NT2/D1 (cell line): ENCODE data around the gene PCP4L1.

ENCODE experiments used
- SUZ12 ChIP-seq: IDR thresholded peaks from 2 replicates; pipeline ENCODE4 v1.6.1; 2011; ENCODE audit not compliant: insufficient read length, insufficient read depth; ENCODE audit errors: extremely low read depth
- YY1 ChIP-seq: IDR thresholded peaks from 2 replicates; pipeline ENCODE4 v1.6.1; 2011; ENCODE audit not compliant: insufficient read length, insufficient read depth

- TF ChIP-seq YY1 (no peak), SUZ12 (no peak)
Measured at GRCh38 chr1:161307230-161307768, 48.8 kb downstream of the PCP4L1 start.
